Measurements from ENCODE around the gene KIF24. TPM values are rescaled to one million over a fixed set of nuclear protein-coding genes. Genes with fewer than 3 reads are reported as not detected.
"Not testable (repeated sequence)": the region's sequence is repeated elsewhere in the genome, so short reads cannot be mapped to it uniquely, and the experiment has no call there.

Gene KIF24
- total RNA-seq, 2 experiments from 2014 or later: 11.2 to 11.4 TPM

DNA sequence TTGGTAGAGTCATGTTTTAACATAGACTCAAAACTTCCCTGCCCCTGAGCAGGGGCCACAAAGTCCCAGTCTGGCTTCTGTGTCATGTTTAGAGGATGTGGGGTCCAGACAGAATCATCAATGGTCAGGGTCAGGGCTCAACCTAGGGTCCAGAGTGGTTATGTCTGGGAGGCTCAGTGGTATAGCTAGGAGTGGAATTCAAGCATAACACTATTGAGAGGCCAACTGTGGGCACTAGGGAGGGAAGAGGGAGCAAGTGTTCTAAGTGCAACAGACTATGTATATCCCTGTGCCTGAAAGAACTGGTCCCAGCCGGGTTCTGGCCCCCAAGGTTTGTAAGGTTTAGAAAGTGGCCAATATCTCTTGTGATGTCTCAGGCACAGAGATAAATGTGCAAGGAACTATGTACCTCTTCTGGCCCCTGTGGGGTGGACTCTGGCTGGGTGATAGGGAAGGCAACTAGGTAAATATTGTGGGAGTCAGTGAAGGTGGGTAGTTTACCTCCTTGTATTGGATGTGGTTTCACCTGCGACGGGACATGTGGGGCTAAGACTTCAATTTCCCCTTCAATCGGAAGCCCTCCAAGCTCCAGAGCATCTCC is 33.6 kb upstream of the KIF24 start:
- Mint-ChIP-seq H3K27me3 (ENCODE audit: low read depth) (no peaks in the 10 kb centered on the region), H3K27ac (no peak overlapping the region), H3K36me3 (ENCODE audit: low read depth) (peaks cover 10% of the 10 kb centered on the region), H3K9me3 (ENCODE audit: insufficient read depth) (no peaks in the 10 kb centered on the region), H3K4me3 (no peak overlapping the region), H3K4me1 (ENCODE audit: low read depth) (peaks cover 17% of the 10 kb centered on the region)
- POLR2A ChIA-PET: no interaction called here
- CTCF ChIA-PET: interaction anchor here (1.6 kb wide), 1 partner anchor 30 kb away, joined by 5 read pairs; no protein-coding TSS in a partner anchor
- DNase-seq: no peak
- no peak for ATAC-seq

DNA sequence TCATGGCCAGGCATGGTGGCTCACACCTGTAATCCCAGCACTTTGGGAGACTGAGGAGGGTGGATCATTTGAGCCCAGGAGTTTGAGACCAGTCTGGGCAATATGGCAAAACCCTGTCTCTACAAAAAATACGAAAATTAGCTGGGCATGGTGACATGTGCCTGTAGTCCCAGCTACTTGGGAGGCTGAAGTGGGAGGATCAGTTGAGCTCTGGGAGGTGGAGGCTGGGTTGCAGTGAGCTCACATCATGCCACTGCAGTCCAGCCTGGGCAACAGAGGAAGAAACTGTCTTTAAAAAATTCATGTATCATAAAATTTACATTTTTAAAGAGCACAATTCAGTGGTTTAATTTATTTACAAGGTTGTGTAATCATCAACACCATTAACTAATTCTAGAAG is 23.9 kb upstream of the KIF24 start:
- peaks cover 18% of the 10 kb centered on the region for H3K36me3 Mint-ChIP-seq (ENCODE audit: low read depth)
- H3K9me3 Mint-ChIP-seq (ENCODE audit: insufficient read depth); DNase-seq; CTCF ChIA-PET; POLR2A ChIA-PET; ATAC-seq; H3K4me3 Mint-ChIP-seq; H3K4me1 Mint-ChIP-seq (ENCODE audit: low read depth); H3K27ac Mint-ChIP-seq; H3K27me3 Mint-ChIP-seq (ENCODE audit: low read depth): not testable (repeated sequence)

DNA sequence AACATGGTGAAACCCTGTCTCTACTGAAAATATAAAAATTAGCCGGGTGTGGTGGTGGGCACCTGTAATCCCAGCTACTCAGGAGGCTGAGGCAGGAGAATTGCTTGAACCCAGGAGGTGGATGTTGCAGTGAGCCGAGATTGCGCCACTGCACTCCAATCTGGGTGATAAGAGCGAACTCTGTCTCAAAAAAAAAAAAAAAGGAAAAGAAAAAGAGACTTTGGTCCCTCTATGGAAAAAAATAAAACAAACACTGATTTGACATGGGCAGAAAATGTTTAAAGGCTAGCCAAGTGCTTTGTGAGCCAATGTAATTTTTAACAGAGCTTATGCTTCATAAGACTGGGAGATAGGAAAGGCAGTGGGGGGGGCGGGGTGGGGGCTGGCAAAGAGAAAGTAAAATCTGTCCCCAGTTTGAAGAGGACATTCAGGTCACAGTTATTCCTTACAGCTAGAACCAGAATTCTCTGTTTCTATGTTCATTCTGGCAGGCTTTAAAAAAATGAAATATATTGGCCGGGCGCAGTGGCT is 23.1 kb upstream of the KIF24 start:
- CTCF ChIA-PET; ATAC-seq; POLR2A ChIA-PET; H3K9me3 Mint-ChIP-seq (ENCODE audit: insufficient read depth); H3K27me3 Mint-ChIP-seq (ENCODE audit: low read depth); DNase-seq; H3K4me1 Mint-ChIP-seq (ENCODE audit: low read depth); H3K27ac Mint-ChIP-seq; H3K4me3 Mint-ChIP-seq: not testable (repeated sequence)
- peaks cover 18% of the 10 kb centered on the region for H3K36me3 Mint-ChIP-seq (ENCODE audit: low read depth)

DNA sequence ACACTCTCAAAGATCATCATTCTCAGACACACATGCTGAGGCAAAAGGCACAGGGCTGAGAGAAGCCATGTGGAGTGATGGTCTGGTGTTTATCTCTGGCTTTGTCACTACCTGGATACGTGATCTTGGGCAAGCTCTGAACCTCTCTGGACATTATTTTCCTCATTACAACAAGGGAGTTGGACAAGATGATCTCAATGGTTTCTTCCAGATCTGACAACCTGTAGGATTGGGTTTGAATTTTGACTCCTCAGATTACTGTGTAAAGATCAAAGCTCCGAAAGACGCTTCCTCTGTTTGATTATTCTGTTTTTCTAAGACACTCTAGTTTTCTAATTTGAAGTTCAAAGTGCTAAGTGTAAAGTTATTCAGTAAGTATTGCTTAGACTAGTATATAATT is 20.3 kb upstream of the KIF24 start:
- ChIA-PET CTCF (interaction anchor here (0.7 to 1.1 kb wide), 4 partner anchors 10 to 97 kb away, joined by 3 read pairs; partner anchors contain the start of gene MYORG), POLR2A (no interaction called here)
- ATAC-seq: no peak

DNA sequence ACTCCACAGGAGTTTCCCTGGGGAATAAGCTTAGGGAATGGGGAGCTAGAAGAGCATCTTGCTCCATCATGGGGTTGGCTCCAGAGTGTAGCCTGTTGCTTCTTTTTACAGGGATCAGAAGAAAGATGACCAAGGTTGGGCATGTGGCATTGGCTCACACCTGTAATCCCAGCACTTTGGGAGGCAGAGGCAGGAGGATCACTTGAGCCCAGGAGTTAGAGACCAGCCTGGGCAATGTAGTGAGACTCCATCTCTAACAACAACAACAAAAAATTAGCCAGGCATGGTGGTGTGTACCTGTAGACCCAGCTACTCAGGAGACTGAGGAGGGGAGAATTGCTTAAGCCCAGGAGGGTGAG is 18.7 kb upstream of the KIF24 start:
- CTCF ChIA-PET: no interaction called here
- no peak overlapping the region for H3K27ac Mint-ChIP-seq
- H3K36me3 Mint-ChIP-seq (ENCODE audit: low read depth): peaks cover 10% of the 10 kb centered on the region
- H3K4me1 Mint-ChIP-seq (ENCODE audit: low read depth): no peaks in the 10 kb centered on the region
- no peak for ATAC-seq
- no peaks in the 10 kb centered on the region for H3K9me3 Mint-ChIP-seq (ENCODE audit: insufficient read depth)
- H3K27me3 Mint-ChIP-seq (ENCODE audit: low read depth): no peaks in the 10 kb centered on the region
- DNase-seq: no peak
- H3K4me3 Mint-ChIP-seq: no peak overlapping the region
- POLR2A ChIA-PET: no interaction called here

More for the DNA sequence above, 20.3 kb upstream of the KIF24 start:
- Mint-ChIP-seq H3K4me3 (no peak overlapping the region), H3K36me3 (ENCODE audit: low read depth) (peaks cover 5% of the 10 kb centered on the region), H3K9me3 (ENCODE audit: insufficient read depth) (no peaks in the 10 kb centered on the region), H3K4me1 (ENCODE audit: low read depth) (no peaks in the 10 kb centered on the region), H3K27me3 (ENCODE audit: low read depth) (no peaks in the 10 kb centered on the region), H3K27ac (no peak overlapping the region)
- DNase-seq: no peak

DNA sequence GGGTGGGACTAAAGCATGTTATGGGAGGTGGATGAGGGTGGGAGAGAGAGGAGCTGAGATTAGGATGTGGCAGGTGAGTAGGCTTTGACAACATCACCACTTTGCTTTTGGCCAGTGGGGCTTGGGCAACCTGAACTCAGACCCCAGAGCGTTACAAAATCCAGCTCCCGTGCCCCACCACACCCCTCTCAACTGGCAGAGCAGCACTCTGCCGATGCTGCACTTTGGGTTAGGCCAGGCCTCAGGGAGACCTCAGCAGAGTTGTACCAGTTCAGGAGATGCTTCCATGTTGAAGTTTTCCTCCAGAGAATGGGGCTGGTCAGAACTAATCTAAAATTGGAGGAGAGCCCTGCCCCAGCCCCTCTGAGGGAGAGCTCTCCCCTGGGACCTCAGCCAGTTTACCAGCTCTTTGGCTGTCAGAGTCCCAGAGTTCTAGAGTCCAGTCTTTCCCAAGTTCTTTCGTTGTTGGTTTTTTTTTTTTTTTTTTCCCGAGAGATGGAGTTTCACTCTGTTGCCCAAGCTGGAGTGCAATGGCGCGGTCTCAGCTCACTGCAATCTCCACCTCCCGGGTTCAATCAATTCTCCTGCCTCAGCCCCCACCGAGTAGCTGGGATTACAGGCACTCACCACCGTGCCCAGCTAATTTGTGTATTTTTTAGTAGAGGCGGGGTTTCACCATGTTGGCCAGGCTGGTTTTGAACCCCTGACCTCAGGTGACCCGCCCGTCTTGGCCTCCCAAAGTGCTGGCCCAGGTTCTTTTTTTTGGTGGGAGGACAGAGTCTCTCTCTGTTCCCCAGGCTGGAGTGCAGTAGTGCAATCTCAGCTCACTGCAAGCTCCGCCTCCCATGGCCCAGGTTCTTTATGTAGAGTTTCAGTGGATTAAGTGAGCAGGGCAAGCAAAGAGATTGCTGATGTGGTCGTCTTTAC is 18.1 kb upstream of the KIF24 start:
- no peak overlapping the region for H3K27ac Mint-ChIP-seq
- peaks cover 13% of the 10 kb centered on the region for H3K36me3 Mint-ChIP-seq (ENCODE audit: low read depth)
- H3K27me3 Mint-ChIP-seq (ENCODE audit: low read depth): no peaks in the 10 kb centered on the region
- H3K4me3 Mint-ChIP-seq: no peak overlapping the region
- no peaks in the 10 kb centered on the region for H3K9me3 Mint-ChIP-seq (ENCODE audit: insufficient read depth)
- POLR2A ChIA-PET: no interaction called here
- ATAC-seq (no peak), DNase-seq (no peak)
- no peaks in the 10 kb centered on the region for H3K4me1 Mint-ChIP-seq (ENCODE audit: low read depth)
- CTCF ChIA-PET: no interaction called here

DNA sequence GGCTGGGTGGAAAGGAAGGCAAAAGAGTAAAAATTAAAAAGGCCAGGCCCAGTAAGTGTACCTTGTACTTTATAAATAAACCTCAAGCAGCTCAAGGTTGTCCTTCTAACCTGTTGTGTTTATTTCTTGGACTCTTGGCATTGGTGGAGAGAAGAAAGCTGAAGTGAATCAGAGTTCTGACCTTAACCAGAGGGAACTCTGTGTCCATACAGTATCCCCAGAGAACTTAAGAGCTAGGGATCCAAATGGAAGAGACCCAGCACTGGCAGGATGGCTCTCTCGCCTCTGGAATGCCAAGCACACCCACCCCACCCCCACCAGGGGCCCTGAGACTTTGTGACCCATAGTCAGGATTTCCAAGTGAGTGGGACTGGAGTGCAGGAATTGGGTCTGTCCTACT is 14.5 kb upstream of the KIF24 start:
- H3K9me3 Mint-ChIP-seq (ENCODE audit: insufficient read depth): no peaks in the 10 kb centered on the region
- no peaks in the 10 kb centered on the region for H3K27me3 Mint-ChIP-seq (ENCODE audit: low read depth)
- no peak overlapping the region for H3K27ac Mint-ChIP-seq
- no peaks in the 10 kb centered on the region for H3K4me1 Mint-ChIP-seq (ENCODE audit: low read depth)
- no peak for ATAC-seq
- no peak overlapping the region for H3K4me3 Mint-ChIP-seq
- CTCF ChIA-PET: no interaction called here
- H3K36me3 Mint-ChIP-seq (ENCODE audit: low read depth): peaks cover 26% of the 10 kb centered on the region
- DNase-seq: no peak
- POLR2A ChIA-PET: interaction anchor here (2.0 kb wide), 1 partner anchor 9 kb away, joined by 5 read pairs; no protein-coding TSS in a partner anchor

DNA sequence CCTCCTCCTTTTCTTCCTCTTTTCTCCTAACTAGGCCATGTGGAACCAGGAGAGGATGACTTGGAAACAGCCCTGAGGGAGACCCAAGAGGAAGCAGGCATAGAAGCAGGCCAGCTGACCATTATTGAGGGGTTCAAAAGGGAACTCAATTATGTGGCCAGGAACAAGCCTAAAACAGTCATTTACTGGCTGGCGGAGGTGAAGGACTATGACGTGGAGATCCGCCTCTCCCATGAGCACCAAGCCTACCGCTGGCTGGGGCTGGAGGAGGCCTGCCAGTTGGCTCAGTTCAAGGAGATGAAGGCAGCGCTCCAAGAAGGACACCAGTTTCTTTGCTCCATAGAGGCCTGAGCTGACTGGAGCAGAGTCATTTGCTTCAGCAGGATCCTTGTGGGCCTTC is 14.0 kb upstream of the KIF24 start:
- no peaks in the 10 kb centered on the region for H3K4me1 Mint-ChIP-seq (ENCODE audit: low read depth)

DNA sequence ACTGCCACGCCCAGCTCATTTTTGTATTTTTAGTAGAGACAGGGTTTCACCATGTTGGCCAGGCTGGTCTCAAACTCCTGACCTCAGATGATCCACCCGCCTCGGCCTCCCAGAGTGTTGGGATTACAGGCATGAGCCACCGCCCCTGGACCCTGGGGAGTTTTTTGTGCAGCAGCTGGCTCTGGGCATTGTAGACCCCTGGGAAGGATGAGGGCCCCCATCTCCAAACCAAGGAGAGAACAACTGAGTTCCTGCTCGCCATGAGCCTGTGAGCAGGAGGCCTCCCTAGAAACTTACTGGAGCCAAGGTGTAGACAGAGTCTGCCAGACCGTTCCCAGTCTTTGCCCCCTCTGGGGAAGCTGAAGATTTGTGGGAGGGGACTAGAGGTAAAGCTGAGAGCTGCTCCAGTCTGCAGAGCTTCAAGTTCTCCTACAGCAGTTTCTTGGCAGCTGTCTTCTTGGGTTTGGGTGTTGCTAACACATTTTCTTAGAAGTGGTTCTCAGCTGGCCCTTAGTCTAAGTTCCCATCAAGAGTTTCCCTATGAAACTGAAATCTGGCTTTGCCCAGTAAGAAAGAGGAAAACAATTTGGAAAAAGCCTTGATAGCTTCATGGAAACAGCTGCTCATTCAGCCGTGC is 12.7 kb upstream of the KIF24 start:
- no peak overlapping the region for H3K4me3 Mint-ChIP-seq

More for the DNA sequence above, 14.0 kb upstream of the KIF24 start:
- DNase-seq (no peak), ATAC-seq (no peak)
- peaks cover 28% of the 10 kb centered on the region for H3K36me3 Mint-ChIP-seq (ENCODE audit: low read depth)
- ChIA-PET POLR2A (no interaction called here), CTCF (no interaction called here)
- no peaks in the 10 kb centered on the region for H3K9me3 Mint-ChIP-seq (ENCODE audit: insufficient read depth)
- no peak overlapping the region for H3K4me3 Mint-ChIP-seq
- H3K27me3 Mint-ChIP-seq (ENCODE audit: low read depth): no peaks in the 10 kb centered on the region
- H3K27ac Mint-ChIP-seq: no peak overlapping the region

DNA sequence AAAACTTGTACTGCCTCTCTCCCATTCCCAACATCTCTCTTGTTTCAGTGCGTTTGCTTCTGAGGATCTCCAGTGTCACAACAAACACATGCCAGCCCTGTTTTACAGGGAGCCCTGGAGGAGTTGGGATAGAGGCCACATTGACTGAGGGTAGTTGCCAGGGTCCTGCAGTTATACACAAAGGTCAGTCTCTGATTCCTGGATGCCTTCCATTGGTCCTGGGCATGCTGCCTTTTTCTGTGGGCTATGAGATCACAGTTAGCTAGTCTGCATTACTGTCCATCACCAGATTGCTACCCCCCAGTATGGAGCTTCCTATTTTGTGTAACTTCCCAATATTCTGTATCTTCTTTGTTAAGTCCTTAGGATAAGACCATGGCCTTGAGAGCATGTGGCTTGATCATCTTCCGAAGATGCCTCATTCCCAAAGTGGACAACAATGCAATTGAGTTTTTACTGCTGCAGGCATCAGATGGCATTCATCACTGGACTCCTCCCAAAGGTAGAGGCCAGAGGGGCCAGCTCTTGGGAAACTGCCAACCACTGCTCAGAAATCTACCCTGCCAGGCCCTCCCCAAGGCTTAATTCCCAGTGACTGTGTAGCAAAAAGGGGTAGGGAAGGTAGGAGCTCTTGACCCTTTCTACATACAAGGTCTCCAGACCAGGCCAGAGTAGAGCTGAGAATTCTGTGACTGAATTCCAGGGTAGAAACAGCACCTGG is 9.8 kb upstream of the KIF24 start:
- POLR2A ChIA-PET: interaction anchor here (0.6 to 1.0 kb wide), 2 partner anchors 8 to 40 kb away, joined by 3 read pairs; no protein-coding TSS in a partner anchor
- Mint-ChIP-seq H3K9me3 (ENCODE audit: insufficient read depth) (no peaks in the 10 kb centered on the region), H3K27ac (no peak overlapping the region), H3K4me1 (ENCODE audit: low read depth) (no peaks in the 10 kb centered on the region), H3K4me3 (no peak overlapping the region), H3K27me3 (ENCODE audit: low read depth) (no peaks in the 10 kb centered on the region), H3K36me3 (ENCODE audit: low read depth) (peaks cover 29% of the 10 kb centered on the region)
- DNase-seq (no peak), ATAC-seq (no peak)
- CTCF ChIA-PET: interaction anchor here (0.7 to 10.6 kb wide), 2 partner anchors 11 to 38 kb away, joined by 3 to 193 read pairs; partner anchors contain the start of gene MYORG

More for the DNA sequence above, 12.7 kb upstream of the KIF24 start:
- Mint-ChIP-seq H3K4me1 (ENCODE audit: low read depth) (no peaks in the 10 kb centered on the region), H3K27me3 (ENCODE audit: low read depth) (no peaks in the 10 kb centered on the region), H3K36me3 (ENCODE audit: low read depth) (peaks cover 29% of the 10 kb centered on the region), H3K9me3 (ENCODE audit: insufficient read depth) (no peaks in the 10 kb centered on the region), H3K27ac (no peak overlapping the region)
- ATAC-seq (no peak), DNase-seq (no peak)
- ChIA-PET CTCF (interaction anchor here (1.1 to 1.6 kb wide), 2 partner anchors 11 to 158 kb away, joined by 3 to 4 read pairs; no protein-coding TSS in a partner anchor), POLR2A (no interaction called here)

DNA sequence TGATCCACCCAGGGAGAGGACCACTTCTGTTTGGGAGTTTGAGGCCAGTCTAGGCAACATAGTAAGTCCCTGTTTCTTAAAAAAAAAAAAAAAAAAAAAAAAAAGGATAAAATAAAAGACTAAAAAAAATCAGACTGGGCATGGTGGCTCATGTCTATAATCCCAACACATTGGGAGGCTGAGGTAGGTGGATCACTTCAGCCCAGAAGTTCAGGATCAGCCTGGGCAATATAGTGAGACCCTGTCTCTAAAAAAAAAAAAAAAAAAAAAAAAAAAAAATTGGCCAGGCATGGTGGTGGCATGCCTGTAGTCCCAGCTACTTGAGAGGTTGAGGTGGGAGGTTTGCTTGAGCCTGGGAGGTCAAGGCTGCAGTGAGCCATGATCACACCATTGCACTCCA is 9.0 kb upstream of the KIF24 start:
- DNase-seq; H3K27me3 Mint-ChIP-seq (ENCODE audit: low read depth); H3K4me1 Mint-ChIP-seq (ENCODE audit: low read depth); H3K9me3 Mint-ChIP-seq (ENCODE audit: insufficient read depth); ATAC-seq; H3K4me3 Mint-ChIP-seq; H3K27ac Mint-ChIP-seq: not testable (repeated sequence)
- CTCF ChIA-PET: interaction anchor here (10.6 kb wide), 1 partner anchor 39 kb away, joined by 193 read pairs; the partner anchor contains the start of gene MYORG
- H3K36me3 Mint-ChIP-seq (ENCODE audit: low read depth): peaks cover 24% of the 10 kb centered on the region
- POLR2A ChIA-PET: interaction anchor here (0.6 to 1.0 kb wide), 2 partner anchors 8 to 41 kb away, joined by 3 read pairs; no protein-coding TSS in a partner anchor

Data from activated CD8-positive, alpha-beta T cell treated with anti-CD3 and anti-CD28 coated beads, Interleukin-2, amount 10 ng/mL, durations not matched to agents 7 days and 5 days (primary cell).